NCI-H510A (cell line): Measurements from ENCODE around the gene SPATA6L.
"Not testable (repeated sequence)": the region's sequence is repeated elsewhere in the genome, so short reads cannot be mapped to it uniquely, and the experiment has no call there.

Source experiments
- DNase-seq: peaks from one replicate; lab custom pipeline; 2025; lab: John Stamatoyannopoulos, UW

The SPATA6L gene

GRCh38 chr9:4677392-4677791 lies 11.1 kb upstream of the SPATA6L start:
- no peak for DNase-seq

- DNase-seq: no peak
These were observed 8.5 kb upstream of the SPATA6L start for GRCh38 chr9:4674783-4675182.

- DNase-seq: no peak
These were observed 5.5 kb upstream of the SPATA6L start for GRCh38 chr9:4671737-4672136.

DNA sequence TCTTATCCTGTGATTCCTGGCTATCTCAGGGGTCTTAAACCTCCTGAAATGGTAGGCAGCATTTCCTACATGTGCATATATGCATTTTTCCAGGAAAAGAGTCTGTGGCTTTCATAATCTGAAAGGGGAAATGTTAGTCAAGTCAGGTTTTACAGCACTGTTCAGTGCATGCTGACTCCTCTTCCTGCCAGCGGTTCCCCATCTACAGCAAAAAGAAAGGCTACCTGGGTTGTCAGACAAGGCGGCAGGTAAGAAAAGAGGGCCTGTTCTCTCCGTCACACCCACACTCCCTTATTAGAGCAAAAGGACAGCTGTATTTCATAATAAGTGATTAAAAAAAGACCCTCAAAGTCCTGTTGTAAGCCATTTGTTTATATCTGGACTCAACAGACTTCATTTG lies 4.3 kb upstream of the SPATA6L start:
- no peak for DNase-seq

DNA sequence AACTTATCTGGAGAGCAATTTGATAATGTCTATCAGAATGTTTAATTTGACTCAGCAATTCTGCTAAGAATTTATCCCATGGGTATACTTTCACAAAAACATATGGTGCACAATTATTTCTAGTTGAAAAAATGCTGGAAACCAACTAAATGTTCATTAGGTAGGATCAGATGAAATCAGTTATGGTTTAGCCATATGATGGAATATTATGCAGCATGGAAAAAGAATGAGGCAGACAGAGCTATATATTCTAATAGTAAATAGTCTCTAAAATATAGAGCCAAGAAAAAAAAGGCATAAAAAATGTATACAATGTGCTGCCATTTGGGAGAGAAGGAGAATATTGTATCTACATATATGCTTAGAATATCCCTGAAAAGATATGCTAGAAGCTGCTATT lies 3.6 kb upstream of the SPATA6L start:
- DNase-seq: no peak

DNA sequence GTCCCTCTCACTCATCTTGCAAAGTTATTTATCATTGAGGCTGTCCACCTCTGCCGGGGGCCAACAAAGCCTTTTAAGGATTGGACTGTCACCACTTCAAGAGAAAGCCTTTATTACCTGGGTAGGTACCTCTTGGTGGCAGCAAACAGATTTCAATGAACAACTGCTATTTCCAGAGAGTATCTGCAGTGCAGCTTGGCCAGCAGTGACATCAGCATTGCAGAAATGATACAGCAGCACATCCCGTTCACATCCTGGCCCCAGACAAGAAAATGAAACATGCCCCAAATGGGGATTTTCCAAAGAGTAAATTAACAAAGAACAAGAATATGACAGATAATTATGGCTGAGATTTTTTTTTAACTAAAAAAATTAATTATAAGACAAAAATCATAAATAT lies 2.3 kb upstream of the SPATA6L start:
- no peak for DNase-seq

- no peak for DNase-seq
These were observed 1.4 kb upstream of the SPATA6L start for GRCh38 chr9:4667681-4668080.

DNA sequence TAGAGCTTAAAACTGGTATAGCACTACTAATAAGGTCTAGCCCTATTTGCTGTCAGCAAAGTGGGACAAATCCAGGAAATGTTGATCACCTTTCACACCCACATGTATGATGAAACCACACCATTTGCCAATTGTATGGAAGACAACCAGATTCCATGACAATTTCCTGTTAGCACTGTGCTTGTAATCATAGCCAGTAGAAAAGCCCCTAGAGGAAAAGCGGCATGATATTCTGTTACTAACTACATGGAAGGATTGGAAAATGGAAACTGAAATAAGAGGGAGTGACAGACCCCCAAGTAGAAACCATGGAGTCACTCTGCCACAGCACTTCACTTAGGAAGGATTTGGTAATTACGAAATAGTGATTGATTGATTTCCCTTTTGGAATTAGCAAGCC lies 923 bp downstream of the SPATA6L start:
- DNase-seq: no peak

DNA sequence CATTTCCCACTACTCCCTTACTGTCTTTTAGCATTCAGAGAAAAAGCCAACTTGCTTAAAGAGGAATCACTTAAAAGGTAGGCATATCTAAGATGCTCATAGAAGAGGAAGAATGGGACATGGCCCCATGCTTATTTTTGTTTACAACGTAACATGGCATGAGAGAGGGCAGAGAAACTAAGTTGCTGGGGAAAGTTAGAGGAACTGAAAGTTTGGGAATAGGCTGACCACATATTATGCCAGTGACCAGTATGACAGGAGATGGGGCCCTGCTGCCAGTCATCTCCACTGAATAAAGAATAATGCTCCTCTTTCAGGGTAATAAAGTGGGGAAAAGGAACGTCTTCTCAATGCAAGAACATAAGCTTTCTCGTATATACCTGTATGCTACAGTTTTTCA lies 2.3 kb downstream of the SPATA6L start:
- no peak for DNase-seq

GRCh38 chr9:4662989-4663792 lies 3.1 kb downstream of the SPATA6L start:
- no peak for DNase-seq

DNA sequence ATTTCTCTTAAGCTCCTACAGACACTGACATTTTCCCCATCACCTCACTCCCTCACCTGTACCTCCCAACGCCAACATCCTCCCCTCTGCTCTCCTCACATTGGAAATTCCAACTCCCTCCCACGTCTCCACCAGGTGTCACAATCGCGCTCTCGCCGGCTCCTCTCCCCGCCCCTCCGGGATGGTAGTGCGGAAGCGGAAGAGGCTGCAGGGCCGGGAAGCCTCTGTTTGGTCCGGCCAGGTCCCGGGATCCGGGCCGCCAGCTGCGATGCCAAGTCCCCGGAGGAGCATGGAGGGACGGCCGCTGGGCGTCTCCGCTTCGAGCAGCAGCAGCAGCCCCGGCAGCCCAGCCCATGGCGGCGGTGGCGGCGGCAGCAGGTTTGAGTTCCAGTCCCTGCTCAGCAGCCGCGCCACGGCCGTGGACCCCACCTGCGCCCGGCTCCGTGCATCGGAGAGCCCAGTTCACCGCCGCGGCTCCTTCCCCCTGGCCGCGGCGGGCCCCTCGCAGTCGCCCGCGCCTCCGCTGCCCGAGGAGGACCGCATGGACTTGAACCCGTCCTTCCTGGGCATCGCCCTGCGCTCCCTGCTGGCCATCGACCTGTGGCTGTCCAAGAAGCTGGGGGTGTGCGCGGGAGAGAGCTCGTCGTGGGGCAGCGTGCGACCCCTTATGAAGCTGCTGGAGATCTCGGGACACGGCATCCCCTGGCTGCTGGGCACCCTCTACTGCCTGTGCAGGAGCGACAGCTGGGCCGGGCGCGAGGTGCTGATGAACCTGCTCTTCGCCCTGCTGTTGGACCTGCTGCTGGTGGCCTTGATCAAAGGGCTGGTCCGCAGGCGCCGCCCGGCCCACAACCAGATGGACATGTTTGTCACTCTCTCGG lies 3.9 kb downstream of the SPATA6L start, which contains the start of gene PLPP6:
Gene PLPP6, plus strand, starts transcription at position 187 of the 881 bp plus-strand sequence. Its CDS starts 82 bp downstream, at position 269.
- peak; percentile 78 for DNase-seq

GRCh38 chr9:4661611-4662010 lies 4.7 kb downstream of the SPATA6L start:
- no peak for DNase-seq

- no peak for DNase-seq
These were observed 5.1 kb downstream of the SPATA6L start for GRCh38 chr9:4661165-4661564.

- DNase-seq: not testable (repeated sequence)
These were observed 5.6 kb downstream of the SPATA6L start for GRCh38 chr9:4660665-4661064.

DNA sequence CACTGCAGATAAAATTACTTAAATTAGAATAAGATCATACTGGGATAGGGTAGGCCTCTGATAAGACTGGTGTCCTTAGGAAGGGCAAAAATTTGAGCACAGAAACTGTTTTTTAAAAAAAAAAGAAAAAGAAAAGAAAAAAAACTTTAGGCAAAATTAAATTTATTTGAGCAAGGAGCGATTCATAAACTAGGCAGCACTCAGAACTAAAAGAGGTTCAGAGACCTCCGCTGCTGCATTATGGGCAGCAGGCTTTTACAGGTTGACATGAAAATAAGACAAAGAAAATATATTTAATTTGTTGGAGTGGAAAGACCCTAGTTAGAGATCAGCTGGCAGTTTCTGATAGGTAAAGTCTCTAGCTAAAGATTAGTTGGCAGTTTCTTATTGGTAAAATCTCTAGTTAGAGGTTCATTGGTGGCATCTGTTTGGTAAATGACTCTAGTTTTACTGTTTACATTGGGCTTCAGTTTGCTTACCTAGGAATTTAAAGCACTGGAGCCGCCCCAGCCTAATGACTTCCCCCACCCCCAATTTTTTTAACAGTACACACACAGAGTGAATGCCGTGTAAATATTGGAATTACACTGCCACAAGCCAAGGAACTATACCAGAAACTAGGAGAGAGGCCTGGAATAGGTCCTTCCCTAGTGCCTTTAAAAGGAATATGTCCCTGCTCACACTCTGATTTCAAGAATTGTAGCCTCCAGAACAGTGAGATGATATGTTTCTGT lies 8.7 kb downstream of the SPATA6L start:
- DNase-seq: no peak

- no peak for DNase-seq
These were observed 9.7 kb downstream of the SPATA6L start for GRCh38 chr9:4656621-4657020.

DNA sequence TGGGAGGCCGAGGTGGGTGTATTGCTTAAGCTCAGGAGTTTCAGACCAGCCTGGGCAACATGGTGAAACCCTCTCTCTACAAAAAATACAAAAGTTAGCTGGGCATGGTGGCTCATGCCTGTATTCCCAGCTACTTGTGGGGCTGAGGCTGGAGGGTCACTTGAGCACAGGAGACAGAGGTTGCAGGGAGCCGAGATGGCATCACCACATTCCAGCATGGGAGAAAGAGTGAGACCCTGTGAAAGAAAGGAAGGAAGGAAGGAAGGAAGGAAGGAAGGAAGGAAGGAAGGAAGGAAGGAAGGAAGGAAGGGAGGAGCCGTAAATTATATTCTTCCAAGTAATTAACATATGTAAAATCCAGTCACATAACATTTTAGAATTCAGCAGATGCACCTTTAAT lies 10.1 kb downstream of the SPATA6L start:
- DNase-seq: not testable (repeated sequence)

DNA sequence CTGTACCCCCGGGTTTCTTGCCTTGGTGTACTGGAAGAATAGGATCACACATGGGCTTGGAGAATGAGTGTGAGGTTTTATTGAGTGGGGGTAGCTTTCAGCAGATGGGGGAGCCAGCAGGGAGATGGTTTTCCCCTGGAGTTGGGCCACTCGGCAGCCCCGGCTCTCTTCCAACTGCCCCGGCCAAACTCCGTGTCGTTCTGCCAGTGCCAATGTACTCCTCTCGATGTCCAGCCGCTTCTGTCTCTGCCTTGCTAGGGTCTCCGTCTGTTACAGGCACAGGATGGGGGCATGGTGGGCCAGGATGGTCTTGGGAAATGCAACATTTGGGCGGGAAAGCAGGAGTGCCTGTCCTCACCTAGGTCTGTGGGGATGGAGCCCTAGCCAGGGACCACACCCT lies 11.7 kb downstream of the SPATA6L start:
- DNase-seq: no peak

DNA sequence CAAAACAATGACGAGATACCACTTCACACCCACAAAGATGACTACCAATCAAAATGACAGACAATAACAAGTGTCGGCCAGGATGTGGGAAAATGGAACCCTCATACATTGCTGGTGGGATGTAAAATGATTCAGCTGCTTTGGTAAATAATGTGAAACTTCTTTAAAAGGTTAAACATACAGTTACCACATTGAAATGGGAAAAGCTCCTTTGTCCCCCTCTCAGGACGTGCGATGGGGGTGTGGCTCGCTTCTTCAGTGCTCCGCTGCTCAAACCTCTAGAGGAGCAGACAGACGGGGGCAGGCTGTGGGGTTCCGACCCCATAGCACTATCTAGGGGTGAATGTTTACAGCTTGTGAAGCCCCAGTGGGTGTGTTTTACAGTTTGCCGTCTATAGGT lies 12.2 kb downstream of the SPATA6L start:
- no peak for DNase-seq

- no peak for DNase-seq
These were observed 23.9 kb downstream of the SPATA6L start for GRCh38 chr9:4642351-4642750.

GRCh38 chr9:4640027-4640426 lies 26.3 kb downstream of the SPATA6L start:
- no peak for DNase-seq

- no peak for DNase-seq
These were observed 26.9 kb downstream of the SPATA6L start for GRCh38 chr9:4639420-4639819.
